HEK293 (cell line): ENCODE data around the gene FOSB.

Experiments used
- CTCF ChIA-PET: fragments of 350-600 bp; formaldehyde crosslinking; extraction: SDS; loops from one replicate; lab custom pipeline; 2021; ENCODE audit warnings: antibody characterized with exemption; lab: Yijun Ruan, JAX
- POLR2A ChIA-PET: fragments of 300-600 bp; formaldehyde crosslinking; extraction: SDS; loops from one replicate; lab custom pipeline; 2020; ENCODE audit warnings: antibody characterized with exemption, inconsistent platforms; lab: Yijun Ruan, JAX
- H3K27ac ChIP-seq: fragments of 200-500 bp; sonication (Bioruptor generic); 2 replicates; pipeline ENCODE4 v1.5.1; 2014; ENCODE audit warnings: low read depth, low read length, control low read depth, inconsistent platforms; ENCODE audit errors: extremely low read depth
- H3K36me3 ChIP-seq, 2 experiments: fragments of 200-500 bp in 1 of 2; sonication (Bioruptor generic) in 1 of 2; 1 replicate in 1 of 2; 2 replicates in 1 of 2; pipeline ENCODE4 v1.5.1; 2014 to 2017; ENCODE audit warnings: inconsistent platforms in 2 of 2, low read length in 2 of 2; ENCODE audit not compliant: control insufficient read depth in 2 of 2, insufficient read depth in 1 of 2
- H3K4me1 ChIP-seq: fragments of 200-500 bp; sonication (Bioruptor generic); 2 replicates; pipeline ENCODE4 v1.5.1; 2014; ENCODE audit warnings: mild to moderate bottlenecking, low read length, inconsistent platforms; ENCODE audit not compliant: control insufficient read depth, insufficient read depth
- H3K4me3 ChIP-seq: 2 replicates; pipeline ENCODE4 v1.5.1; 2011; ENCODE audit warnings: low read depth, mild to moderate bottlenecking, control low read depth, low read length, moderate library complexity
- H3K9me3 ChIP-seq: fragments of 200-500 bp; sonication (Bioruptor generic); 2 replicates; pipeline ENCODE4 v1.5.1; 2014; ENCODE audit warnings: low read depth, low read length, inconsistent platforms; ENCODE audit not compliant: control insufficient read depth, insufficient read depth
- EGR2 ChIP-seq: fragments of 450-650 bp; formaldehyde crosslinking; IDR thresholded peaks from 2 replicates; pipeline ENCODE4 v1.5.1; 2016; ENCODE audit warnings: low read depth, missing biosample characterization, missing genetic modification characterization
- IKZF3 ChIP-seq: fragments of 450-650 bp; IDR thresholded peaks from 2 replicates; pipeline ENCODE4 v1.5.0; 2018; ENCODE audit warnings: missing biosample characterization, mild to moderate bottlenecking, missing genetic modification characterization, moderate library complexity
- KLF1 ChIP-seq: fragments of 450-650 bp; formaldehyde crosslinking; IDR thresholded peaks from 2 replicates; pipeline ENCODE4 v1.5.1; 2016; ENCODE audit warnings: missing biosample characterization, missing genetic modification characterization
- KLF9 ChIP-seq: fragments of 450-650 bp; formaldehyde crosslinking; IDR thresholded peaks from 2 replicates; pipeline ENCODE4 v1.5.1; 2016; ENCODE audit warnings: missing biosample characterization, missing genetic modification characterization, low read depth
- SP7 ChIP-seq: fragments of 450-650 bp; formaldehyde crosslinking; IDR thresholded peaks from 2 replicates; pipeline ENCODE4 v1.5.1; 2016; ENCODE audit warnings: missing biosample characterization, missing genetic modification characterization
- ZBTB10 ChIP-seq: fragments of 450-650 bp; formaldehyde crosslinking; IDR thresholded peaks from 2 replicates; pipeline ENCODE4 v1.5.1; 2016; ENCODE audit warnings: missing biosample characterization, missing genetic modification characterization
- ZBTB17 ChIP-seq: fragments of 450-650 bp; formaldehyde crosslinking; IDR thresholded peaks from 2 replicates; pipeline ENCODE4 v1.5.1; 2016; ENCODE audit warnings: missing biosample characterization, missing genetic modification characterization
- ZBTB6 ChIP-seq: fragments of 450-650 bp; formaldehyde crosslinking; IDR thresholded peaks from 2 replicates; pipeline ENCODE4 v1.5.1; 2017; ENCODE audit warnings: missing biosample characterization, missing genetic modification characterization
- ZFHX2 ChIP-seq: fragments of 450-650 bp; formaldehyde crosslinking; conservative IDR thresholded peaks from 2 replicates; pipeline ENCODE4 v1.5.1; 2016; ENCODE audit warnings: missing biosample characterization, missing genetic modification characterization
- ZNF148 ChIP-seq: fragments of 450-650 bp; formaldehyde crosslinking; IDR thresholded peaks from 2 replicates; pipeline ENCODE4 v1.5.0; 2017; ENCODE audit warnings: missing biosample characterization, missing genetic modification characterization, borderline replicate concordance
- ZNF155 ChIP-seq: fragments of 450-650 bp; formaldehyde crosslinking; IDR thresholded peaks from 2 replicates; pipeline ENCODE4 v1.5.1; 2016; ENCODE audit warnings: missing biosample characterization, missing genetic modification characterization
- ZNF24 ChIP-seq: fragments of 450-650 bp; formaldehyde crosslinking; IDR thresholded peaks from 2 replicates; pipeline ENCODE4 v1.5.1; 2016; ENCODE audit warnings: missing biosample characterization, missing genetic modification characterization
- ZNF350 ChIP-seq: fragments of 450-650 bp; formaldehyde crosslinking; IDR thresholded peaks from 2 replicates; pipeline ENCODE4 v1.5.0; 2017; ENCODE audit warnings: missing biosample characterization, mild to moderate bottlenecking, missing genetic modification characterization
- ZNF398 ChIP-seq: fragments of 450-650 bp; formaldehyde crosslinking; IDR thresholded peaks from 2 replicates; pipeline ENCODE4 v1.5.1; 2017; ENCODE audit warnings: missing biosample characterization, missing genetic modification characterization
- ZNF426 ChIP-seq: fragments of 450-650 bp; formaldehyde crosslinking; IDR thresholded peaks from 2 replicates; pipeline ENCODE4 v1.5.1; 2017; ENCODE audit warnings: missing biosample characterization, missing genetic modification characterization, mild to moderate bottlenecking, inconsistent platforms, moderate library complexity
- ZNF473 ChIP-seq: fragments of 450-650 bp; formaldehyde crosslinking; IDR thresholded peaks from 2 replicates; pipeline ENCODE4 v1.5.1; 2017; ENCODE audit warnings: missing biosample characterization, missing genetic modification characterization
- ZNF560 ChIP-seq: fragments of 450-650 bp; formaldehyde crosslinking; IDR thresholded peaks from 2 replicates; pipeline ENCODE4 v1.5.1; 2017; ENCODE audit warnings: missing biosample characterization, missing genetic modification characterization, borderline replicate concordance
- ZNF600 ChIP-seq: fragments of 450-650 bp; formaldehyde crosslinking; IDR thresholded peaks from 2 replicates; pipeline ENCODE4 v1.5.1; 2016; ENCODE audit warnings: missing biosample characterization, missing genetic modification characterization
- ZNF623 ChIP-seq: fragments of 450-650 bp; formaldehyde crosslinking; IDR thresholded peaks from 2 replicates; pipeline ENCODE4 v1.5.1; 2016; ENCODE audit warnings: missing biosample characterization, missing genetic modification characterization
- ZNF747 ChIP-seq: fragments of 450-650 bp; formaldehyde crosslinking; IDR thresholded peaks from 2 replicates; pipeline ENCODE4 v1.5.1; 2016; ENCODE audit warnings: missing biosample characterization, missing genetic modification characterization

Gene FOSB

GRCh38 chr19:45420871-45421270 lies 46.9 kb upstream of the FOSB start:
- H3K4me1 ChIP-seq = peaks cover 10% of the 10 kb centered on the region; the same call in 1 of the 2 replicates
- POLR2A ChIA-PET = interaction anchor here (0.6 kb wide), 1 partner anchor 17 kb away, joined by 4 read pairs; no protein-coding TSS in a partner anchor
- no peak overlapping the region for H3K27ac ChIP-seq
- CTCF ChIA-PET = no interaction called here
- no peak overlapping the region for H3K4me3 ChIP-seq
- TF ChIP-seq IKZF3 (tag by site-specific recombination) = no peak
- TF ChIP-seq ZNF24 = peak; percentile 61; the same call in 1 of the 2 replicates
- peaks cover 21 to 36% of the 10 kb centered on the region in 2 experiments; a peak in 2 of 3 replicates for H3K36me3 ChIP-seq
- H3K9me3 ChIP-seq = no peaks in the 10 kb centered on the region

- Histone ChIP-seq H3K27ac (no peak overlapping the region), H3K9me3 (no peaks in the 10 kb centered on the region), H3K4me3 (no peak overlapping the region), H3K36me3 (peaks cover 16 to 30% of the 10 kb centered on the region in 2 experiments; a peak in 2 of 3 replicates), H3K4me1 (peaks cover 10% of the 10 kb centered on the region; the same call in 1 of the 2 replicates)
- POLR2A ChIA-PET = interaction anchor here (0.7 to 0.9 kb wide), 2 partner anchors 19 to 32 kb away, joined by 5 read pairs; no protein-coding TSS in a partner anchor
- CTCF ChIA-PET = interaction anchor here (0.5 to 1.1 kb wide), 3 partner anchors 18 to 84 kb away, joined by 3 read pairs; no protein-coding TSS in a partner anchor
- TF ChIP-seq ZNF623 (tag by site-specific recombination) (peak; percentile 58), EGR2 (peak; percentile 88), ZFHX2 (tag by site-specific recombination) (peak; percentile 65), ZBTB17 (tag by site-specific recombination) (no peak)
Measured at GRCh38 chr19:45421947-45422498, 45.8 kb upstream of the FOSB start.

GRCh38 chr19:45423033-45423588 lies 44.7 kb upstream of the FOSB start:
- CTCF ChIA-PET = interaction anchor here (2.1 kb wide), 1 partner anchor 21 kb away, joined by 13 read pairs; no protein-coding TSS in a partner anchor
- Histone ChIP-seq H3K4me1 (peaks cover 10% of the 10 kb centered on the region; the same call in 1 of the 2 replicates), H3K36me3 (peaks cover 7 to 24% of the 10 kb centered on the region in 2 experiments; a peak in 2 of 3 replicates), H3K4me3 (peak overlapping the region; percentile 50), H3K9me3 (no peaks in the 10 kb centered on the region), H3K27ac (peak overlapping the region; percentile 88)
- POLR2A ChIA-PET = interaction anchor here (0.6 to 1.4 kb wide), 6 partner anchors 9 to 73 kb away, joined by 3 to 8 read pairs (median 4); no protein-coding TSS in a partner anchor
- no peak for TF ChIP-seq ZNF148 (tag by site-specific recombination)
- TF ChIP-seq EGR2 = no peak
- no peak for TF ChIP-seq ZNF426
- TF ChIP-seq KLF1 (tag by site-specific recombination) = no peak; the same call in 1 of the 2 replicates
- TF ChIP-seq ZNF747 (tag by site-specific recombination) = no peak
- peak; percentile 40; the same call in 1 of the 2 replicates for TF ChIP-seq ZBTB6
- TF ChIP-seq ZNF560 (tag by site-specific recombination) = no peak
- TF ChIP-seq ZNF473 (tag by site-specific recombination) = no peak
- TF ChIP-seq ZBTB10 (tag by site-specific recombination) = peak; percentile 72
- TF ChIP-seq ZNF155 (tag by site-specific recombination) = no peak
- no peak for TF ChIP-seq ZNF600 (tag by site-specific recombination)
- no peak for TF ChIP-seq ZNF350 (tag by site-specific recombination)
- TF ChIP-seq SP7 (tag by site-specific recombination) = no peak
- TF ChIP-seq KLF9 (tag by site-specific recombination) = peak; percentile 95
- TF ChIP-seq ZNF398 (tag by site-specific recombination) = peak; percentile 64
